Ishikawa (cell line): ENCODE results near the gene LAMB1.

Experiments used
- CREB1 ChIP-seq: IDR thresholded peaks from 2 replicates; pipeline ENCODE4 v1.6.1; 2012; ENCODE audit warnings: low read depth
- TEAD4 ChIP-seq: IDR thresholded peaks from 2 replicates; pipeline ENCODE4 v1.6.1; 2012

GRCh38 chr7:107937531-107937930 is 65.4 kb downstream of the LAMB1 start:
- TF ChIP-seq CREB1 (no peak), TEAD4 (no peak)
